ENCODE data around the gene TBXAS1.

TBXAS1 gene

GRCh38 chr7:139867847-139868246, 38.8 kb downstream of the TBXAS1 start:
- Histone ChIP-seq H3K4me3 (ENCODE audit: low read depth in 1 of 2, low read length in 2 of 2) (no peak overlapping the region), H3K36me3 (ENCODE audit: control insufficient read depth in 1 of 2, insufficient read depth in 2 of 2, low read length in 2 of 2) (no peaks in the 10 kb centered on the region), H3K27me3 (ENCODE audit: control insufficient read depth in 1 of 2, insufficient read depth in 2 of 2, low read length in 2 of 2) (no peaks in the 10 kb centered on the region), H3K4me1 (ENCODE audit: control insufficient read depth in 1 of 2, insufficient read depth in 2 of 2, low read length in 2 of 2) (peaks cover 8 to 10% of the 10 kb centered on the region in 2 donors), H3K27ac (ENCODE audit: low read depth, low read length) (no peak overlapping the region), H3K9me3 (ENCODE audit: control insufficient read depth in 1 of 2, low read length in 2 of 2) (peaks cover 3 to 5% of the 10 kb centered on the region in 2 donors), H3K9ac (ENCODE audit: low read depth in 1 of 2, low read length in 2 of 2) (no peak overlapping the region)

GRCh38 chr7:139869886-139870285, 40.8 kb downstream of the TBXAS1 start:
- H3K4me1 ChIP-seq (ENCODE audit: control insufficient read depth in 1 of 2, insufficient read depth in 2 of 2, low read length in 2 of 2), result peaks cover 8 to 10% of the 10 kb centered on the region in 2 donors
- no peaks in the 10 kb centered on the region for H3K36me3 ChIP-seq (ENCODE audit: control insufficient read depth in 1 of 2, insufficient read depth in 2 of 2, low read length in 2 of 2)
- H3K27me3 ChIP-seq (ENCODE audit: control insufficient read depth in 1 of 2, insufficient read depth in 2 of 2, low read length in 2 of 2), result no peaks in the 10 kb centered on the region
- H3K4me3 ChIP-seq (ENCODE audit: low read depth in 1 of 2, low read length in 2 of 2), result no peak overlapping the region
- H3K27ac ChIP-seq (ENCODE audit: low read depth, low read length), result no peak overlapping the region
- no peak overlapping the region for H3K9ac ChIP-seq (ENCODE audit: low read depth in 1 of 2, low read length in 2 of 2)
- no peaks in the 10 kb centered on the region for H3K9me3 ChIP-seq (ENCODE audit: control insufficient read depth in 1 of 2, low read length in 2 of 2)

GRCh38 chr7:139870380-139870779, 41.3 kb downstream of the TBXAS1 start:
- no peak overlapping the region for H3K9ac ChIP-seq (ENCODE audit: low read depth in 1 of 2, low read length in 2 of 2)
- no peak overlapping the region for H3K27ac ChIP-seq (ENCODE audit: low read depth, low read length)
- no peaks in the 10 kb centered on the region for H3K36me3 ChIP-seq (ENCODE audit: control insufficient read depth in 1 of 2, insufficient read depth in 2 of 2, low read length in 2 of 2)
- H3K4me3 ChIP-seq (ENCODE audit: low read depth in 1 of 2, low read length in 2 of 2), result no peak overlapping the region
- H3K9me3 ChIP-seq (ENCODE audit: control insufficient read depth in 1 of 2, low read length in 2 of 2), result no peaks in the 10 kb centered on the region
- peaks cover 10 to 11% of the 10 kb centered on the region in 2 donors for H3K4me1 ChIP-seq (ENCODE audit: control insufficient read depth in 1 of 2, insufficient read depth in 2 of 2, low read length in 2 of 2)
- H3K27me3 ChIP-seq (ENCODE audit: control insufficient read depth in 1 of 2, insufficient read depth in 2 of 2, low read length in 2 of 2), result no peaks in the 10 kb centered on the region

GRCh38 chr7:139871331-139871730, 42.3 kb downstream of the TBXAS1 start:
- H3K4me3 ChIP-seq (ENCODE audit: low read depth in 1 of 2, low read length in 2 of 2), result no peak overlapping the region
- H3K4me1 ChIP-seq (ENCODE audit: control insufficient read depth in 1 of 2, insufficient read depth in 2 of 2, low read length in 2 of 2), result peaks cover 19 to 20% of the 10 kb centered on the region in 2 donors
- H3K27me3 ChIP-seq (ENCODE audit: control insufficient read depth in 1 of 2, insufficient read depth in 2 of 2, low read length in 2 of 2), result no peaks in the 10 kb centered on the region
- no peaks in the 10 kb centered on the region for H3K9me3 ChIP-seq (ENCODE audit: control insufficient read depth in 1 of 2, low read length in 2 of 2)
- no peaks in the 10 kb centered on the region for H3K36me3 ChIP-seq (ENCODE audit: control insufficient read depth in 1 of 2, insufficient read depth in 2 of 2, low read length in 2 of 2)
- no peak overlapping the region for H3K9ac ChIP-seq (ENCODE audit: low read depth in 1 of 2, low read length in 2 of 2)
- H3K27ac ChIP-seq (ENCODE audit: low read depth, low read length), result no peak overlapping the region

- Histone ChIP-seq H3K9ac (ENCODE audit: low read depth in 1 of 2, low read length in 2 of 2) (no peak overlapping the region), H3K27ac (ENCODE audit: low read depth, low read length) (no peak overlapping the region), H3K9me3 (ENCODE audit: control insufficient read depth in 1 of 2, low read length in 2 of 2) (no peaks in the 10 kb centered on the region), H3K27me3 (ENCODE audit: control insufficient read depth in 1 of 2, insufficient read depth in 2 of 2, low read length in 2 of 2) (no peaks in the 10 kb centered on the region), H3K4me3 (ENCODE audit: low read depth in 1 of 2, low read length in 2 of 2) (no peak overlapping the region), H3K36me3 (ENCODE audit: control insufficient read depth in 1 of 2, insufficient read depth in 2 of 2, low read length in 2 of 2) (no peaks in the 10 kb centered on the region), H3K4me1 (ENCODE audit: control insufficient read depth in 1 of 2, insufficient read depth in 2 of 2, low read length in 2 of 2) (peaks cover 24 to 25% of the 10 kb centered on the region in 2 donors)
Measured at GRCh38 chr7:139871820-139872219, 42.8 kb downstream of the TBXAS1 start.

- Histone ChIP-seq H3K4me1 (ENCODE audit: control insufficient read depth in 1 of 2, insufficient read depth in 2 of 2, low read length in 2 of 2) (peaks cover 28 to 38% of the 10 kb centered on the region in 2 donors), H3K27ac (ENCODE audit: low read depth, low read length) (no peak overlapping the region), H3K9me3 (ENCODE audit: control insufficient read depth in 1 of 2, low read length in 2 of 2) (no peaks in the 10 kb centered on the region), H3K9ac (ENCODE audit: low read depth in 1 of 2, low read length in 2 of 2) (no peak overlapping the region), H3K4me3 (ENCODE audit: low read depth in 1 of 2, low read length in 2 of 2) (no peak overlapping the region), H3K36me3 (ENCODE audit: control insufficient read depth in 1 of 2, insufficient read depth in 2 of 2, low read length in 2 of 2) (no peaks in the 10 kb centered on the region), H3K27me3 (ENCODE audit: control insufficient read depth in 1 of 2, insufficient read depth in 2 of 2, low read length in 2 of 2) (no peaks in the 10 kb centered on the region)
Measured at GRCh38 chr7:139873593-139874301, 44.7 kb downstream of the TBXAS1 start.

GRCh38 chr7:139874302-139874629, 45.2 kb downstream of the TBXAS1 start:
- H3K4me3 ChIP-seq (ENCODE audit: low read depth in 1 of 2, low read length in 2 of 2), result no peak overlapping the region
- H3K9me3 ChIP-seq (ENCODE audit: control insufficient read depth in 1 of 2, low read length in 2 of 2), result no peaks in the 10 kb centered on the region
- no peak overlapping the region for H3K9ac ChIP-seq (ENCODE audit: low read depth in 1 of 2, low read length in 2 of 2)
- peaks cover 33 to 43% of the 10 kb centered on the region in 2 donors for H3K4me1 ChIP-seq (ENCODE audit: control insufficient read depth in 1 of 2, insufficient read depth in 2 of 2, low read length in 2 of 2)
- H3K27ac ChIP-seq (ENCODE audit: low read depth, low read length), result no peak overlapping the region
- H3K27me3 ChIP-seq (ENCODE audit: control insufficient read depth in 1 of 2, insufficient read depth in 2 of 2, low read length in 2 of 2), result no peaks in the 10 kb centered on the region
- no peaks in the 10 kb centered on the region for H3K36me3 ChIP-seq (ENCODE audit: control insufficient read depth in 1 of 2, insufficient read depth in 2 of 2, low read length in 2 of 2)

- H3K9ac ChIP-seq (ENCODE audit: low read depth in 1 of 2, low read length in 2 of 2), result no peak overlapping the region
- peaks cover 40 to 44% of the 10 kb centered on the region in 2 donors for H3K4me1 ChIP-seq (ENCODE audit: control insufficient read depth in 1 of 2, insufficient read depth in 2 of 2, low read length in 2 of 2)
- no peaks in the 10 kb centered on the region for H3K9me3 ChIP-seq (ENCODE audit: control insufficient read depth in 1 of 2, low read length in 2 of 2)
- no peaks in the 10 kb centered on the region for H3K27me3 ChIP-seq (ENCODE audit: control insufficient read depth in 1 of 2, insufficient read depth in 2 of 2, low read length in 2 of 2)
- H3K27ac ChIP-seq (ENCODE audit: low read depth, low read length), result no peak overlapping the region
- H3K36me3 ChIP-seq (ENCODE audit: control insufficient read depth in 1 of 2, insufficient read depth in 2 of 2, low read length in 2 of 2), result no peaks in the 10 kb centered on the region
- peak overlapping the region; percentile 34 to 48 for H3K4me3 ChIP-seq (ENCODE audit: low read depth in 1 of 2, low read length in 2 of 2)
Measured at GRCh38 chr7:139875821-139876241, 46.8 kb downstream of the TBXAS1 start.

- no peaks in the 10 kb centered on the region for H3K36me3 ChIP-seq (ENCODE audit: control insufficient read depth in 1 of 2, insufficient read depth in 2 of 2, low read length in 2 of 2)
- no peak overlapping the region for H3K27ac ChIP-seq (ENCODE audit: low read depth, low read length)
- H3K9ac ChIP-seq (ENCODE audit: low read depth in 1 of 2, low read length in 2 of 2), result no peak overlapping the region
- no peaks in the 10 kb centered on the region for H3K9me3 ChIP-seq (ENCODE audit: control insufficient read depth in 1 of 2, low read length in 2 of 2)
- H3K4me1 ChIP-seq (ENCODE audit: control insufficient read depth in 1 of 2, insufficient read depth in 2 of 2, low read length in 2 of 2), result peaks cover 34 to 41% of the 10 kb centered on the region in 2 donors
- H3K4me3 ChIP-seq (ENCODE audit: low read depth in 1 of 2, low read length in 2 of 2), result no peak overlapping the region
- H3K27me3 ChIP-seq (ENCODE audit: control insufficient read depth in 1 of 2, insufficient read depth in 2 of 2, low read length in 2 of 2), result no peaks in the 10 kb centered on the region
Measured at GRCh38 chr7:139876622-139877283, 47.7 kb downstream of the TBXAS1 start.

GRCh38 chr7:139883814-139884213, 54.8 kb downstream of the TBXAS1 start:
- Histone ChIP-seq H3K4me1 (ENCODE audit: control insufficient read depth in 1 of 2, insufficient read depth in 2 of 2, low read length in 2 of 2) (peaks cover 16 to 36% of the 10 kb centered on the region in 2 donors), H3K36me3 (ENCODE audit: control insufficient read depth in 1 of 2, insufficient read depth in 2 of 2, low read length in 2 of 2) (no peaks in the 10 kb centered on the region), H3K9ac (ENCODE audit: low read depth in 1 of 2, low read length in 2 of 2) (no peak overlapping the region), H3K27me3 (ENCODE audit: control insufficient read depth in 1 of 2, insufficient read depth in 2 of 2, low read length in 2 of 2) (no peaks in the 10 kb centered on the region), H3K4me3 (ENCODE audit: low read depth in 1 of 2, low read length in 2 of 2) (no peak overlapping the region), H3K9me3 (ENCODE audit: control insufficient read depth in 1 of 2, low read length in 2 of 2) (no peaks in the 10 kb centered on the region), H3K27ac (ENCODE audit: low read depth, low read length) (no peak overlapping the region)

All from duodenal mucosa (tissue), 2 donors.